GM18873 (cell line): ENCODE data around the gene EDN2.

Experiments
- ATAC-seq: cut with Tn5 transposase; IDR thresholded peaks from one replicate; pipeline ENCODE4 v1.9.1; 2021; ENCODE audit warnings: mild to moderate bottlenecking, moderate library complexity, moderate number of reproducible peaks; ENCODE audit not compliant: unreplicated experiment, low FRiP score

Gene EDN2

DNA sequence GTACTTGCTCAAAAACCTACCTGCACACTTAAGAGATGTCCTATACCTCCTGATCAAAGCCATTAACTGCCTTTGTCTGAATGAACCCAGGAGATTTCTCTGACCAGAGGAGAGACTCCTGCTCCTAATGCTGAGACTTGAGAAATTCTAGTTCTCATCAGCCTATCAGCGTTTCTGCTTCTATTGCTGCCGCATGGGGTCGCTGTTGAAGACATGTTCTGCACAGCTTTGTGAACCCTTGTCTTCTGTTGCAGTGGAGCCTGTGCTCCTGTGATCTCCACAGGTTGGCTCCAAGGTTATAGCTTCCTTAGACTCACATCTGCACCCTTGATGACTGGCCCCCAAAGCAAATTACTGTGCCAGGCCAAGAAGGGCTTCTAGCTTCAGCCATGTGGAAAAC is 40.2 kb downstream of the EDN2 start:
- no peak for ATAC-seq

DNA sequence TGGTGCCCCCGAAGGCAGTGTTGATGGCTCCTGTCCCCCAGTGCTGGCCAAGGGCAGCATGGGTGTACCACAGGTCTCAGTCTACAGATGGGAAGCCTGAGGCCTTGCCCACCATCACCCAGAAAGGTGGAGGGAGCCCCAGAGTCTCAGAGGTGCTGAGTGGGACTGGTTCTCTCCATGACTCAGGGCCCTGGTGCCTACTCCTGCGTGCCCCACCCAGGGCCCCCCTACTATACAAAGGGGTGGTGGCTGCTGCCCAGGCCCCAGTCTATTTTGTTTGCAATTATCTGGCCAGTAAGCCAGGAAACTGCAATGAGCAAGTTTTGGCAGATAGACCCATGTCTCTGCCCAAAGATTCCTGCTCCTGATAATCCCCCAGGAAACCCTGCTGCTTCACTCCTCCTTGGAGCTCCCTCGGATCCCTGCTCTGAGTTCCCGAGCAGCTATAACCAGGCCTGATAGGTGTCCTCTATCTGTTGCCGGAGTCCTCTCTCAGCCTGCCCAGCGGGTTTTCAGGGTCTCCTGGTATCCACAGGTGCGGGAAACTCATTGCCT is 41.7 kb downstream of the EDN2 start:
- no peak for ATAC-seq

DNA sequence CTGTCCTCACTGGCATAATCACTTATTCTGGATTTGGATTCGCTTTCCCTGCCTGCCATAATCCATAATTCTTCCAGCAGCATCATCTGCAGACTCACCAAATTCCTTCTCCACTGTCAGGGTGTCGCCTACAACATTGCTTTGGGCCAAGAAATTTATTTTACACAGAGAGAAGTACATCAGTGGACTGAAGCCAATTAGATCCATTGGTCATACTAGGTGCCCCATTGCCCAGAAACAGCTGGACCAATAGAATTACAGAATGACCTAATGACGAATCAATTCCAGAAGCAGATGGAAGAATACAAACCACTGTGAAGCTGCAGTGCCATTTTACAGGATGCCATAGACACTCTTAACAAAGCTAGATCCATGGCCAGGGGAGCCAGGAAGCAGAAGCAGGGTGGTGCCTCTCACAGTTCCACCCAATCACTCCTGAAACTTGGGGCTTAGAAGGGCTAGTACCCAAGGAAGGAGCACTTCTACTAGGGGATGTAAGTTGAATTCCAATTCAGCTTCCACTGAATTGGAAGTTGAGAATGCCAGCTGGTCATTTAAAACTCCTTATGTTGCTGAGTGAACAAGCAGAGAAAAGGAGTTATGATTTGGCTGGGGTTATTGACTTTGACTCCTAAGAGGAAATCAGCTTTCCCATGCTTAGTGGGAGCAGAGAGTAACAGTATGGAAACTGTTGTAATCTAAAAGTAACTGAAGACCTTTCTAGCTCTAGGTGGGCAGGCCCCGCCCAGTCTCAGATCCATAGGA is 44.0 kb downstream of the EDN2 start:
- ATAC-seq, result no peak

DNA sequence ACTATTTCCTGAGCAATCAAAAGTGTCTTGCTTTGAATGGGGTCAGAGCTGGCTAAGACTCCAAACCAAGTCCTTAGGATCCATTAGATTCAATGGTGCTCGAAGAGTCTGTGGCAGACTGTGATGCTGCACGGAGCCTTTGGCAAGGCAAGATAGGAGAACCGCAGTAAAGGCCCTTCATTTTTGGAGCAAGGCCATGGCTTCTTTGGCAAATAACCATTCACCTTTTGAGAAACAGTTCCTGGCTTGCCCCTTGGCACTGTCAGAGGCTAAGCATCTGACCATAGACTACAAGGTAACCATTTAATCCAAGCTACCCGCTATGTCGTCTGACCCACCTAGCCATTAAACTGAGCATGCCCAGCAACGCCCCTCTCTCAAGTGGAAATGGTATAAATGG is 45.2 kb downstream of the EDN2 start:
- ATAC-seq, result no peak

DNA sequence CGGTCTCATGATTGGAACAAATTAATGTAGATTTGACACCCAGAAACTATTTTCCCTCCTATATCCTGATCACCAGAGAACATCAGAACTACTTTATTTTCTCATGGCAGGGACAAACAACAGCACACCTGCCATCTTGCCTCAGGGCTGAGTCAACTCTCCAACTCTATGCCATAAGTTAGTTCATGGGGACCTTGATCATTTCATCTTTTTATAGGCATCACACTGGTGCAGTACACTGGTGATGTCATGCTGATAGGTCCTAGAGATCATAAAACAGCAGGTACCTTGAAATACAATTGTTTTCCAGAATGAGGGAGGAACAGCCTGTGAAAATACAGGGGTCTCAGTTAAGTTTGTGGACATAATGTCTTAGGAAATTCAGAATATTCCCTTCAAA is 45.8 kb downstream of the EDN2 start:
- ATAC-seq, result no peak

DNA sequence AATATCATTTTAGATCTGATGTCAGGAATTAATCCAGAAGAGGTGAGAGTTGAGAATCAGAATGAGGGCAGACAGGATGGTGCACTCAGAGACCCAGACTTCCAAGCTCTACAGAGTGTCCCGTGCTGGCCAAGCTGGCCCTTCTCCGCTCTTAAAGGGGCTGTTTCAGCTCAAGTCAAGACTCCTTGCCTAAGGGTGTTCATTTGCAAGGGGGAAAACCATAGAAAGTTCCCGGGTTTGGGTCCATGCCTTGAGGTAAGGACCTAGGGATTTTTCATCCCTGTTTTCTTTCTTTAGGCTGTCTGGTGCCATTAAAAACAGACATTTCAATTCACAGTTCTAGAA is 47.5 kb downstream of the EDN2 start:
- ATAC-seq, result no peak

DNA sequence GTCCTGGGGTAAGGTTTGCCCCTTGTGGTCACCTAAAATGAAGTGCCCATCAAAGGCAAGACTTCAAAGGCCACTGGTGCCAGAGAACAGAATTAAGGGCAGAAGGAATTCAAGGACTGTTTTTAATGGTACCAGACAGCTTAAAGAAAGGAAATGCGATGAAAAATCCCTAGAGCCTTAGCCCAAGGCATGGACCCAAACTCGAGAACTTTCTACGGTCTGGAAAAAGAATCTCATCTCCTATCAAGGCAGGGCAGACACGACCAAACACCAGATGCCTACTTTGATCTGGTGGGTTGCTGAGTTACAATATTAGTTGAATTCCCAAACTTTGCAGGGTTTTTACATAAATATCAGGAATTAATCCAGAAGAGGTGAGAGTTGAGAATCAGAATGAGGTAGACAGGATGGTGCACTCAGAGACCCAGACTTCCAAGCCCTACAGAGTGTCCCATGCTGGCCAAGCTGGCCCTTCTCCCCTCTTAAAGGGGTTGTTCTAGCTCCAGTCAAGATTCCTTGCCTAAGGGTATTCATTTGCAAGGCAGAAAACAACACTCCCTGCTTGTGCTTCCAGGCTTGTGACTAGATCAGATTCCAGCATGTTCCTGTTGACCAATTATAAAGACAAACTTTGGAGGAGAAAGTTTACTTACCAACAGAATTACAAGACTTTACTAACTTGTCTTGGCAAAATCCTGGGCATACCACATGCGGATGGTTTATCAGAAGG is 48.0 kb downstream of the EDN2 start:
- ATAC-seq, result no peak

DNA sequence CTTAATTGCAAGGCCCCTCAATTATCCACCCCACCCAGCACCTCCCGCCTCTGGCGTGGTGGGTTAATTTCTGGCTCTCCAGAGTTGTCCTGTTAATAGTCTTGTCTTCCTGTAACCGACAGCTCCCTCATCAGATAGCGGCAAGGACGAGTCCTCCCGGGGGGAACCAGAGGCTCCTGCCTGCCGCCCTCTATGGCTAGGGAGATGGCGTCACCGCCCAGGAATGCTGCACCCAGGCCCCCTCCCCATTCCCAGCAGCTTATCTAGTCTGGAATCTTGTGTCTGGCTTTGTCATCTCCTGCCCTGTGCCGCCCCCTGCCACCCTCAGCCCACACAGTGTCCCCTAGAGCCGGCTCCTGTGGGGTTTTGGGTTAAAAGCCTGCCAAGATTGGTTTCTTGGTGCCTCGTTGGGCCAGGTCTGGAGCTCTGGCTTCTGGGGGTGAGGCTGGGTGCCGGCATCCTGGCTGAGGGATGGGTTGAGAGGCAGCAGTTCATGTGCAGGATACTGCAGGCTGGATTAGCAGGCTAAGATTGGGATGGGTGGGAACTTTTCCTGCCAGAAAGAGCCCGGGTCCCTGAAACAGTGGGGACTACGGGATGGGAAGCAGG is 48.8 kb downstream of the EDN2 start:
- no peak for ATAC-seq

DNA sequence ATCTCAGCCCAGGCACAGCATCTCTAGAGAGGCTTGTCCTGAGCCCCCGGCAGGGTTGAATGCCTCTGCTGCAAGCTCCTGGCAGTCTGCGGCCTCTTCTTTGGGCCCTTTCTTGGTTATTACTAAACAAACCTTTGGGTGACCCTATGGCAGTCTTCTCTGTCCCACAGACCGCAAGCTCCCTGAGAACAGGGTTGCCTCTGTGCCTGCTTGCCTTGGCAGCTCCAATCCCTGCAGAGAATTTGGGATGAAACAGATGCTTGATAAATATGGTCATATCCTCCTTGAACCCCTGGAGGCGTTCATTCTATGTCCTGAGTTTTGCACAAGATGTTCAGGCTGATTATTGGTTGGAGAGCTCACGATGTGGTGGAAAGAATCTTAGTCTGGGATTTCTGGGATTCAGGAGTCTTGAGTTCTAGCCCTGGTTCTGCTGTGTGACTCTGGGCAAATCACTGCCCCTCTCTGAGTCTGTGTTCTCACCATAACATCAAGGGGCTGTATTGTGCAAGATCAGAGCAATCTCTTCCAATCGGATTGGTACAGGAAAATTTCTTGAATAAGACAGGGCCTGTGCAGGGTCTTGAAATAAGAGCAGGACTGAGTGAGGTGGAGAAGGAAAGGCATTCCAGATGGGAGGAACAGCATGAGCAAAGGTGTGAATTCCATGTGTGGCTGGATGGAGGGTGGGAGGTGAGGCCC is 49.6 kb downstream of the EDN2 start:
- ATAC-seq, result no peak

DNA sequence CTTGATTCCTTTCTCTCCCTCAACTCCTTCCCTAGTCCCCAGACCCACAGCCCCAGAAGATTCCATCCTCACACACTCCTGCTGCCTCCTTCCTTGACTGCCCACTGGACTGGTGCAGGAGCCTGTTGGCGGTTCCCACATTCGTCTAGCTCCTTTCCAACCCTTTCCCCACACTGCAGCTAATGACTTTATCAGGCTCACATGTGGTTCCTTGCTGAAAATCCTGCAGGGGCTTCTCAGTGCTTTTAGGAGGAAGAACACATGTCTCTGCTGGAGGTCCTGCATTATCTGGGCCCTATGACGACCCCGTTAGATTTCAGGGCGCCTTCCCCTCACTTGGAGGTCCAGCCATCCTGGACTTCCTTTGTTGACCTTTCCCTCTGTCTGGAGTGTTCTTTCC is 50.2 kb downstream of the EDN2 start:
- no peak for ATAC-seq

DNA sequence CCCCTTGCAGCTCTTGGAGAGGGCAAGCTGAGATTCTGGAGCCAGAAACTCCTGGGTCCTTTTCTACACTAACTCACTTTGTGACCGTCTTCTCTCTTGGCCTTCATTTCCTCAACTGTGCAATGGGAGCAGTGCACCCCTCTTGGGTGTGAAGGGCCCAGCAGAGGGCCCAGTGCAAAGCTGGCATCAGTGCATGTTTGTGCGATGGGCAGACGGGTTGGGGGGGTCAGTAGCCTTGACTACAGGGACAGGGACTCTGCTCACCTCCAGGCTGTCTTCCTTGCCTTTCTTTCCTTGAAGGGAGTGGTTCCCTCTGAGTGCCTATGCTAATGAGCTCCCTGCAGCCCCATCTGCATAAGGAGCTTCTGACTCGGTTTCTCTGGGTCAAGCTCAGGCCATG is 51.0 kb downstream of the EDN2 start:
- ATAC-seq, result no peak

DNA sequence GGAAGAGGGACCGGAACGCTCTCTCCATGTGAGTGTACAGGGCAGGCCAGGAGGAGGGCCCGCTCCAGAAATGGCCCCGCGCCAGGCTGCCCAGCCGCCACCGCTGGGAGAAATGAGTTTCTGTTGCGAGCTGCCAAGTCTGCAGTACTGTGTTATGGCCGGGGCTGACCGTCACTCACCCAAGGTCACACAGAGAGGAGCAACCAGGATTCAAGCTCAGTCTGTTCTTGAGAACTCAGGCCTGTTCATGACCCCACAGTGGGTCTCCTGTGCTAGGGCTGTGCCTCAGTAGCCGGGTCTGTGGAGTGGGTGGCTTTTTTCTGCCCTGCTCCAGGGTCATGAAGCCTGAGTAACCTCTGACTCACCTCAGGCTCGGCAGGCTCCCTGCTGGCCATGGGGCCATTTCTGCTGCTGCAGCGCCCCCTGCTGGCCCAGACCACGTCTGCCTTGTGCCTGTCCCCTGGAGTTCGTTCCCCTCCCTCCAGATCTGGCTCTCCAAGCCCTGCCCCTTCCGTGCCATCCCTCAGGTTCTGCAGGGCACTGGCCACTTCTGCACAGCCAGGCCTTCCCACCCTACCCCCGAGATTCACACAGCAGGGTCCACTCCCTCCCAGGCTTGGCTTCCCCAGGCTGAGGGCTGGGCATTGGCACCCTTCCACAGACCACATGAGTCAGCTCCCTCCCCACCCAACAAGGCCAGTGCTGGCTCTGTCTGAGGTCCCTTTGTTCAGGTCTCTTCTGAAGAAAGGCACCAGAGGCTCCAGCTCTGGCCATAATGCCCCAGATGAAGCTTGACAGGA is 51.8 kb downstream of the EDN2 start:
- no peak for ATAC-seq

DNA sequence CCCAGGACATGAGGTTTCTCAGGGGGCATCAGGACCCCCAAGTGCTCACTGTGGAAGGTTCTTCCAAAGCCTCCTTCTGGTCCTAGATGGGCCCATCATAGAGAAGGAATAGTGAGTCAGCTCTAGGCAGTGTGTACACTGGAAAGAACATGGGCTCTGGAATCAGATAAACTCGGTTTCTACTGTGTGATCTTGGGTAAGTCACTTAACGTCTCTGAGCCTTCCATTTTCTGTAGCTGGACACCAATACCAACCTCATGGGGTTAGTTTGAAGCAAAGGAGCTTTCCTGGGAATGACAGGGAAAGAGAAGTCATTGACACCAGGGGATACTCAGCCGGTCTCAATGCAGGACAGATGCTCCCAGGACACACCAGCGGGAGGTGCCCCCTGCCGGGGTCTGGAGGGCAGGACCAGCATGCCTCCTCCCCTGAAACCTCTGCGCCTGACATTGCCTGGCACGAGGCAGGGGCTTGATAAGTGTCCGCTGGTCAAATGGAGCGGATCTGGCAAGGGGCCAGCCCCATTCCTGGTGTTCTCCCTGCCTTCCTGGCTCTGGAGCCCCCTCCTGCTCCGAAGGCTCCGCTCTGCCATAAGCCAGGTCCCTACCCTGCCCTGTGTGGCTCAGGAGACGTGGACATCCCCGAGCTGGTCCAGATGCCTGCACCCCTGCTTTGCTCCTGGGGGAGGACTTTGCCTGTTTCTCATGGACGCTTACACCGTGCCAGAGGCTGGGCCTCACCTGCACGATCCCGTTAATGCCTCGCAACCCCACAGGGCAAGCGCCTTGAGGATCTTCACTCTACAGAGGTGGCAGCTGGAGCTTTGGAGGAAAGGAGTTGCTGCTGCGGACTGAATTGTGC is 52.8 kb downstream of the EDN2 start:
- ATAC-seq, result no peak

DNA sequence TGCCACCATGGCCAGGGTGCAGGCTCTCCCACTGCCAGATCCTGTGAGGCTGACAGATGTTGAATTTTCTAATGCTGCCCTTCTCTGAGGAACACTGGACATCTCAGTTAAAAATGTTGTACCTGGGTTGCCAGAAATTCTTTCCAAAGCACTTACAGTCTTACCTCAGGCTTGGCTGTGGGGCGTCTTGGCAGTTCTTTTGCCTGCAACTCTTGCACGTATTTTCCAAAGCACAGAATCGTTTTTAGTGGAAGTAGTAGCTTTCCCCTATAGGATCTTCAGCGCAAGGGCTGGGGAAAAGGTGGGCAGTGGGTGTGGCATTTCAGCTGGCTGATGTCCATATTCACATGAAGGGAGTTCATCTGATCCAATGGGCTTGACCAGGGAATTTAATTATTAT is 53.9 kb downstream of the EDN2 start:
- ATAC-seq, result no peak

DNA sequence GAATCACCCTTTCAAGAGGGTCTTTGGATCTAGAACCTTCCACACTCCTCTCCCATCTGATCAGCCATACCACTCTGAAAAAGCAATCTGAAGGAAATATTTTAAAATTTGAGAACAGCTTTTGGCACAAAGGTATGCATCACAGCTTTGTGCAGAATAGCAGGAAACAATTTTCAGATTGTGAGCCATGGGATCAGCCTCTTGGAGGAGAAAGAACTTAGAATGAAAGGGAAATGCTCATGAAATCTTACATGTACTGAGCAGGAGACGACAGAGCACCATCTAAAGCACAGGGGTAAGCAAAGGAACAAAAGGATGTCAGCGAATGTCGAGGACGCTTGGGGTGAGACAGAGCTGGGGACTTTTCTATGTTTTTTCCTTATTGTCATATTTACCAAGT is 54.4 kb downstream of the EDN2 start:
- ATAC-seq, result no peak

DNA sequence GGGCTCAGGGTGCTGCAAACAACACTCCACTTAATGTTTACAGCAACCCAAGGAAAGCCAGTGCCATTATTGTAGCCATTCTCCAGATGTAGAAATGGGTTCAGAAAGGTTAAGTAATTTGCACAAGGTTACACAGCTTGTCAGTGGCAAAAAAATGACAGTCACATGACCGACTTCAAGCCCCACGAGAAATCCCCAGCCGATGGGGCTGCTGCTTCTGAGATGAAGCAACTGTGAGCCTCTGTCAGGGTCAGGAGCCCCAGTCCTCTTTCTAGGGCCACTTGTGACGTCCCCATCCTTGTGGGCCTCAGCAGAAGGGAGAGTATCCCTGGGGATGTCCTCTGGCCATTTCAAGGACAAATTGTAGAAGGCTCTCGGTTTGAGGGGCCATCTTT is 54.8 kb downstream of the EDN2 start:
- no peak for ATAC-seq
